GM23248 (cell line): ENCODE results near the gene KLHL6.

Source experiments
- EZH2 ChIP-seq: fragments of 200-600 bp; sonication (generic); IDR thresholded peaks from 2 replicates; pipeline ENCODE4 v1.6.1; 2018; ENCODE audit warnings: antibody characterized with exemption, mild to moderate bottlenecking; ENCODE audit not compliant: insufficient read depth, poor library complexity, severe bottlenecking
- EZH2phosphoT487 ChIP-seq: fragments of 200-600 bp; sonication (generic); IDR thresholded peaks from 2 replicates; pipeline ENCODE4 v1.6.1; 2018; ENCODE audit warnings: antibody characterized with exemption, moderate library complexity, mild to moderate bottlenecking, low read depth; ENCODE audit not compliant: insufficient read depth

- TF ChIP-seq EZH2phosphoT487 (no peak), EZH2 (no peak)
These were observed 64.2 kb downstream of the KLHL6 start for GRCh38 chr3:183491109-183491922.
